NCI-H510A treated with DMSO at 0.1 percent for 48 hours (cell line): ENCODE results near the gene SSBP2.
"Not testable (repeated sequence)": the region's sequence is repeated elsewhere in the genome, so short reads cannot be mapped to it uniquely, and the experiment has no call there.

ENCODE experiments used
- DNase-seq: peaks from one replicate; lab custom pipeline; 2025; lab: John Stamatoyannopoulos, UW

Gene SSBP2

GRCh38 chr5:81427566-81427965 lies 323.3 kb downstream of the SSBP2 start:
- DNase-seq = no peak

GRCh38 chr5:81426359-81427030 lies 324.4 kb downstream of the SSBP2 start:
- no peak for DNase-seq

GRCh38 chr5:81425569-81425968 lies 325.3 kb downstream of the SSBP2 start:
- peak; percentile 32 for DNase-seq

- no peak for DNase-seq
Measured at GRCh38 chr5:81424728-81425127, 326.2 kb downstream of the SSBP2 start.

GRCh38 chr5:81422671-81423070 lies 328.2 kb downstream of the SSBP2 start:
- DNase-seq = no peak

- DNase-seq = no peak
Measured at GRCh38 chr5:81420039-81420667, 330.7 kb downstream of the SSBP2 start.

GRCh38 chr5:81418606-81419005 lies 332.3 kb downstream of the SSBP2 start:
- DNase-seq = no peak

GRCh38 chr5:81417052-81417451 lies 333.8 kb downstream of the SSBP2 start:
- no peak for DNase-seq

GRCh38 chr5:81409896-81410295 lies 341.0 kb downstream of the SSBP2 start:
- DNase-seq = no peak

- DNase-seq = no peak
Measured at GRCh38 chr5:81409361-81409760, 341.5 kb downstream of the SSBP2 start.

- DNase-seq = no peak
Measured at GRCh38 chr5:81408496-81408895, 342.4 kb downstream of the SSBP2 start.

GRCh38 chr5:81407811-81408210 lies 343.1 kb downstream of the SSBP2 start:
- DNase-seq = not testable (repeated sequence)

GRCh38 chr5:81405126-81405891 lies 345.6 kb downstream of the SSBP2 start:
- no peak for DNase-seq

GRCh38 chr5:81402192-81402930 lies 348.5 kb downstream of the SSBP2 start:
- no peak for DNase-seq

GRCh38 chr5:81401266-81401665 lies 349.6 kb downstream of the SSBP2 start:
- no peak for DNase-seq

- no peak for DNase-seq
Measured at GRCh38 chr5:81400375-81400774, 350.5 kb downstream of the SSBP2 start.

GRCh38 chr5:81398741-81399140 lies 352.2 kb downstream of the SSBP2 start:
- no peak for DNase-seq

GRCh38 chr5:81397176-81397575 lies 353.7 kb downstream of the SSBP2 start:
- DNase-seq = no peak

- no peak for DNase-seq
Measured at GRCh38 chr5:81395262-81395661, 355.6 kb downstream of the SSBP2 start.

- no peak for DNase-seq
Measured at GRCh38 chr5:81393783-81394718, 356.8 kb downstream of the SSBP2 start, which contains the start of gene ACOT12. Gene ACOT12, minus strand, starts transcription at chr5:81394134. Its CDS starts 20 bp downstream, at chr5:81394114.

- DNase-seq = no peak
Measured at GRCh38 chr5:81393430-81393782, 357.5 kb downstream of the SSBP2 start.
